IMR-90 (cell line): ENCODE data around the gene GARIN3. TPM values are rescaled to one million over a fixed set of nuclear protein-coding genes. Genes with fewer than 3 reads are reported as not detected.

Experiments
- ATAC-seq: fragments of 200-7000 bp; cut with Tn5 transposase; 2 replicates; pipeline ENCODE4 v1.9.1; 2020; ENCODE audit warnings: low read depth, mild to moderate bottlenecking, moderate library complexity
- BruUV-seq: library from RNA; stranded (reverse); fragments of 400-500 nt; replicated peaks from 2 replicates; lab custom pipeline; 2021; lab: Mats Ljungman, UMichigan
- CTCF ChIA-PET: fragments of 300-600 bp; formaldehyde crosslinking; extraction: SDS; loops from one replicate; lab custom pipeline; 2021; ENCODE audit warnings: antibody characterized with exemption; lab: Yijun Ruan, JAX
- POLR2A ChIA-PET: fragments of 300-600 bp; sonication (Branson Sonifier 250); formaldehyde crosslinking; loops from one replicate; lab custom pipeline; 2022; ENCODE audit warnings: antibody characterized with exemption; ENCODE audit not compliant: unreplicated experiment; lab: Charles Lee
- DNase-seq: peaks from one replicate; pipeline ENCODE4 v3.0.0; 2013
- H2AFZ ChIP-seq: replicated peaks from 2 replicates; pipeline ENCODE3; 2013; ENCODE audit warnings: low read length, mild to moderate bottlenecking; ENCODE audit not compliant: poor library complexity
- H2AK5ac ChIP-seq: 2 replicates; pipeline ENCODE4 v1.6.1; 2013; ENCODE audit warnings: low read depth, low read length, inconsistent platforms
- H2AK9ac ChIP-seq: replicated peaks from 2 replicates; pipeline ENCODE3; 2013; ENCODE audit warnings: mild to moderate bottlenecking, low read depth, low read length, moderate library complexity; ENCODE audit not compliant: poor library complexity
- H2BK120ac ChIP-seq: 2 replicates; pipeline ENCODE4 v1.6.1; 2013; ENCODE audit warnings: low read depth, low read length, inconsistent platforms
- H2BK15ac ChIP-seq: 3 replicates; pipeline ENCODE4 v1.6.1; 2013; ENCODE audit warnings: low read depth, low read length, inconsistent platforms
- H2BK20ac ChIP-seq: 2 replicates; pipeline ENCODE4 v1.6.1; 2013; ENCODE audit warnings: low read depth, mild to moderate bottlenecking, inconsistent platforms, low read length, moderate library complexity
- H2BK5ac ChIP-seq: 2 replicates; pipeline ENCODE4 v1.6.1; 2013; ENCODE audit warnings: mild to moderate bottlenecking, low read depth, low read length, inconsistent platforms; ENCODE audit not compliant: poor library complexity, severe bottlenecking
- H3K14ac ChIP-seq: replicated peaks from 2 replicates; pipeline ENCODE4 v1.6.1; 2013; ENCODE audit warnings: low read depth, low read length, inconsistent platforms
- H3K18ac ChIP-seq: 2 replicates; pipeline ENCODE4 v1.6.1; 2013; ENCODE audit warnings: low read depth, low read length, control low read depth
- H3K23ac ChIP-seq: 2 replicates; pipeline ENCODE4 v1.6.1; 2013; ENCODE audit warnings: low read depth, low read length, inconsistent platforms
- H3K27ac ChIP-seq: 2 replicates; pipeline ENCODE4 v1.5.1; 2013; ENCODE audit warnings: mild to moderate bottlenecking, control low read depth, low read length; ENCODE audit not compliant: insufficient read depth
- H3K27me3 ChIP-seq: 2 replicates; pipeline ENCODE4 v1.6.1; 2013; ENCODE audit warnings: low read length; ENCODE audit not compliant: control insufficient read depth, insufficient read depth
- H3K36me3 ChIP-seq: 2 replicates; pipeline ENCODE4 v1.6.1; 2013; ENCODE audit warnings: low read length, mixed read lengths; ENCODE audit not compliant: control insufficient read depth, insufficient read depth
- H3K4ac ChIP-seq: 2 replicates; pipeline ENCODE4 v1.6.1; 2013; ENCODE audit warnings: low read depth, low read length, inconsistent platforms
- H3K4me1 ChIP-seq: 2 replicates; pipeline ENCODE4 v1.6.1; 2013; ENCODE audit warnings: low read length, mixed read lengths; ENCODE audit not compliant: control insufficient read depth, insufficient read depth
- H3K4me2 ChIP-seq: 2 replicates; pipeline ENCODE4 v1.6.1; 2013; ENCODE audit warnings: low read depth, mild to moderate bottlenecking, control low read depth, low read length, moderate library complexity
- H3K4me3 ChIP-seq: 2 replicates; pipeline ENCODE4 v1.5.1; 2013; ENCODE audit warnings: low read depth, mild to moderate bottlenecking, control low read depth, low read length, moderate library complexity; ENCODE audit not compliant: insufficient read depth
- H3K56ac ChIP-seq: 2 replicates; pipeline ENCODE4 v1.6.1; 2013; ENCODE audit warnings: low read length, inconsistent platforms; ENCODE audit not compliant: insufficient read depth; ENCODE audit errors: extremely low read depth
- H3K79me1 ChIP-seq, 2 experiments: 2 replicates each; pipeline ENCODE4 v1.6.1; 2013; ENCODE audit warnings: low read length in 2 of 2, inconsistent platforms in 1 of 2, low read depth in 1 of 2
- H3K9ac ChIP-seq: 2 replicates; pipeline ENCODE4 v1.6.1; 2013; ENCODE audit warnings: low read depth, low read length, control low read depth
- H3K9me1 ChIP-seq: 2 replicates; pipeline ENCODE4 v1.6.1; 2013; ENCODE audit warnings: low read length, inconsistent platforms; ENCODE audit not compliant: insufficient read depth
- H3K9me3 ChIP-seq: 2 replicates; pipeline ENCODE4 v1.6.1; 2013; ENCODE audit warnings: low read length; ENCODE audit not compliant: control insufficient read depth, insufficient read depth
- H4K20me1 ChIP-seq: 2 replicates; pipeline ENCODE4 v1.6.1; 2013; ENCODE audit warnings: low read length, inconsistent platforms; ENCODE audit not compliant: insufficient read depth
- H4K5ac ChIP-seq: 2 replicates; pipeline ENCODE4 v1.6.1; 2013; ENCODE audit warnings: mild to moderate bottlenecking, low read depth, low read length, control low read depth
- H4K8ac ChIP-seq, 2 experiments: 2 replicates each; pipeline ENCODE4 v1.6.1; 2013; ENCODE audit warnings: low read depth in 2 of 2, low read length in 2 of 2, control low read depth in 1 of 2, inconsistent platforms in 1 of 2
- H4K91ac ChIP-seq: 2 replicates; pipeline ENCODE4 v1.6.1; 2013; ENCODE audit warnings: low read depth, low read length, inconsistent platforms; ENCODE audit not compliant: insufficient read depth
- BHLHE40 ChIP-seq: fragments of 150-350 bp; IDR thresholded peaks from 2 replicates; pipeline ENCODE4 v1.6.1; 2016; ENCODE audit warnings: mild to moderate bottlenecking, low read depth, low read length
- CEBPB ChIP-seq: IDR thresholded peaks from 2 replicates; pipeline ENCODE4 v1.6.1; 2012; ENCODE audit warnings: low read depth, low read length, improper control_type of control experiment
- CHD1 ChIP-seq: IDR thresholded peaks from 2 replicates; pipeline ENCODE4 v1.6.1; 2012; ENCODE audit warnings: low read depth, low read length, improper control_type of control experiment
- CTCF ChIP-seq: conservative IDR thresholded peaks from 2 replicates; pipeline ENCODE4 v1.5.1; 2012; ENCODE audit warnings: mild to moderate bottlenecking, low read depth, low read length, improper control_type of control experiment
- MAFK ChIP-seq: IDR thresholded peaks from 2 replicates; pipeline ENCODE4 v1.6.1; 2012; ENCODE audit warnings: low read depth, low read length, improper control_type of control experiment
- MAZ ChIP-seq: IDR thresholded peaks from 2 replicates; pipeline ENCODE4 v1.6.1; 2012; ENCODE audit warnings: low read depth, mild to moderate bottlenecking, low read length, improper control_type of control experiment, moderate library complexity, borderline replicate concordance
- MXI1 ChIP-seq: IDR thresholded peaks from 2 replicates; pipeline ENCODE4 v1.6.1; 2012; ENCODE audit warnings: low read depth, mild to moderate bottlenecking, low read length, moderate library complexity, borderline replicate concordance
- POLR2A ChIP-seq: IDR thresholded peaks from 2 replicates; pipeline ENCODE4 v1.6.1; 2012; ENCODE audit warnings: mild to moderate bottlenecking, low read depth, low read length
- RAD21 ChIP-seq: IDR thresholded peaks from 2 replicates; pipeline ENCODE4 v1.6.1; 2012; ENCODE audit warnings: low read length, improper control_type of control experiment
- RCOR1 ChIP-seq: IDR thresholded peaks from 2 replicates; pipeline ENCODE4 v1.6.1; 2012; ENCODE audit warnings: mild to moderate bottlenecking, low read length, improper control_type of control experiment; ENCODE audit not compliant: insufficient replicate concordance
- USF2 ChIP-seq: fragments of 150-350 bp; IDR thresholded peaks from 2 replicates; pipeline ENCODE4 v1.6.1; 2017; ENCODE audit warnings: mild to moderate bottlenecking, antibody characterized with exemption, low read length, low read depth
- WGBS, 2 experiments: methylation state at CpG; one replicate each; pipeline versions ENCODE4 v1.1.5 to v1.1.7; 2013; ENCODE audit warnings: missing lambda C conversion rate in 2 of 2; ENCODE audit not compliant: insufficient read length in 1 of 2; ENCODE audit errors: extremely low coverage in 2 of 2; 5-methylcytosine and 5-hydroxymethylcytosine counted together
- dilution Hi-C: fragments of 300-500 bp; cut with HindIII; formaldehyde crosslinking; loops from one replicate; pipeline ENCODE4 v1.14.3; 2018; ENCODE audit warnings: low sequenced_read_pairs; ENCODE audit not compliant: unreplicated experiment
- in situ Hi-C: fragments of 300-500 bp; cut with MboI; formaldehyde crosslinking; loops from 3 replicates; pipeline ENCODE4 v1.14.3; 2019; ENCODE audit warnings: low sequenced_read_pairs, inconsistent platforms, mixed read lengths
- intact Hi-C: fragments of 100-400 bp; cut with micrococcal nuclease; formaldehyde crosslinking; loops from 2 replicates; pipeline ENCODE4 v1.10.0; 2022
- polyA plus RNA-seq, 3 experiments: library from polyadenylated mRNA; depleted of rRNA; stranded (reverse); fragments of >200 nt; gene quantifications; 2 replicates each; pipeline ENCODE4 v1.2.3, GENCODE V29; 2012; ENCODE audit warnings: low replicate concordance in 1 of 3
- total RNA-seq: library from RNA; depleted of rRNA; stranded (reverse); fragments of >200 nt; gene quantifications from 2 replicates; pipeline ENCODE4 v1.2.3, GENCODE V29; 2012

Gene GARIN3
- total and polyA plus RNA-seq, 2 of the 4 experiments (the other 2 are of a cell fraction) = not detected

- no peak for ATAC-seq
- H4K5ac ChIP-seq = no peak overlapping the region
- H3K36me3 ChIP-seq = no peaks in the 10 kb centered on the region
- H3K79me1 ChIP-seq = no peaks in the 10 kb centered on the region
- H3K9me3 ChIP-seq = no peaks in the 10 kb centered on the region
- no peak overlapping the region for H3K56ac ChIP-seq
- H3K9ac ChIP-seq = no peak overlapping the region
- intact Hi-C loops = no loop called here
- no TSS peak for BruUV-seq
- H2BK20ac ChIP-seq = no peak overlapping the region
- H3K27ac ChIP-seq = no peak overlapping the region
- H2BK5ac ChIP-seq = no peak overlapping the region
- dilution Hi-C loops = no loop called here
- no peak overlapping the region for H3K14ac ChIP-seq
- H3K23ac ChIP-seq = no peak overlapping the region
- H2AK9ac ChIP-seq = no peak overlapping the region
- no peaks in the 10 kb centered on the region for H4K20me1 ChIP-seq
- H2BK15ac ChIP-seq = no peak overlapping the region
- no CpG with 5 or more reads among the region's 10 CpGs for WGBS, 2 experiments
- H2AFZ ChIP-seq = no peak overlapping the region
- H3K27me3 ChIP-seq = no peaks in the 10 kb centered on the region
- no peak overlapping the region for H4K91ac ChIP-seq
- TF ChIP-seq CEBPB (no peak), MAZ (no peak), RAD21 (no peak), CTCF (no peak), MAFK (no peak), MXI1 (no peak), CHD1 (no peak), RCOR1 (no peak), POLR2A (no peak), BHLHE40 (no peak), USF2 (no peak)
- H2BK120ac ChIP-seq = no peak overlapping the region
- ChIA-PET CTCF (no interaction called here), POLR2A (no interaction called here)
- H3K18ac ChIP-seq = no peak overlapping the region
- H4K8ac ChIP-seq = no peak overlapping the region
- no peaks in the 10 kb centered on the region for H3K4me1 ChIP-seq
- no peak for DNase-seq
- in situ Hi-C loops = no loop called here
- no peak overlapping the region for H3K4me3 ChIP-seq
- no peak overlapping the region for H3K4me2 ChIP-seq
- no peak overlapping the region for H3K4ac ChIP-seq
- no peak overlapping the region for H2AK5ac ChIP-seq
- H3K9me1 ChIP-seq = no peaks in the 10 kb centered on the region
These were observed 48.9 kb upstream of the GARIN3 start for GRCh38 chr5:157214861-157215513.
